Measurements from ENCODE around the gene PLRG1.

DNA sequence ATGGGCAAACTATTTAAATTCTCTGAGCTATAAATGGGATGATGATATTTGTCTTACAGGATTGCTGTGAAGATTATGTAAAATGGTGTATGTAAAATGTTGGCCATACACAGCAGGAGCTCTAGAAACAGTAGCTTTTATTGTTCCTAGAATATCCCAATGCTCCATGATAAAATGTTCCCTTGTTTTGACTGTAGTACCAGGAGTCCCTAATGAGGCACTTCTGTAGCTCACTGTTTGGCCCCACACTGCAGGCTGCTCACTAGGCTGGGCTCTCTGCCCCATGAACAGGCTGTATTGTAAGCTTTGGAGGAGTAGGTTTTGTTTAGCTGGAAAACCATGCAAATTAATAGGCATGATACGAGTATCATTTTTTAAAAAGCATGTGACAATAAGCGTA lies 43.7 kb upstream of the PLRG1 start:
- TF ChIP-seq, protein P1, sequence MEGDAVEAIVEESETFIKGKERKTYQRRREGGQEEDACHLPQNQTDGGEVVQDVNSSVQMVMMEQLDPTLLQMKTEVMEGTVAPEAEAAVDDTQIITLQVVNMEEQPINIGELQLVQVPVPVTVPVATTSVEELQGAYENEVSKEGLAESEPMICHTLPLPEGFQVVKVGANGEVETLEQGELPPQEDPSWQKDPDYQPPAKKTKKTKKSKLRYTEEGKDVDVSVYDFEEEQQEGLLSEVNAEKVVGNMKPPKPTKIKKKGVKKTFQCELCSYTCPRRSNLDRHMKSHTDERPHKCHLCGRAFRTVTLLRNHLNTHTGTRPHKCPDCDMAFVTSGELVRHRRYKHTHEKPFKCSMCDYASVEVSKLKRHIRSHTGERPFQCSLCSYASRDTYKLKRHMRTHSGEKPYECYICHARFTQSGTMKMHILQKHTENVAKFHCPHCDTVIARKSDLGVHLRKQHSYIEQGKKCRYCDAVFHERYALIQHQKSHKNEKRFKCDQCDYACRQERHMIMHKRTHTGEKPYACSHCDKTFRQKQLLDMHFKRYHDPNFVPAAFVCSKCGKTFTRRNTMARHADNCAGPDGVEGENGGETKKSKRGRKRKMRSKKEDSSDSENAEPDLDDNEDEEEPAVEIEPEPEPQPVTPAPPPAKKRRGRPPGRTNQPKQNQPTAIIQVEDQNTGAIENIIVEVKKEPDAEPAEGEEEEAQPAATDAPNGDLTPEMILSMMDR (IDR thresholded peaks at IDR 0.05), result no peak
- no peak for TF ChIP-seq POLR2A (IDR thresholded peaks at IDR 0.05)
